Nephron (organoid): ENCODE data around the gene PTGES.

Experiments used
- H3K27ac Mint-ChIP-seq, 3 experiments: 2 replicates each; pipeline ENCODE4 v1.8.0; 2020; ENCODE audit warnings: mixed read lengths in 3 of 3, mild to moderate bottlenecking in 2 of 3, moderate library complexity in 1 of 3
- H3K27me3 Mint-ChIP-seq: 2 replicates; pipeline ENCODE4 v1.8.0; 2021; ENCODE audit warnings: low read depth, mild to moderate bottlenecking, moderate library complexity, mixed read lengths
- H3K36me3 Mint-ChIP-seq: 2 replicates; pipeline ENCODE4 v1.8.0; 2020; ENCODE audit warnings: low read depth, mixed read lengths
- H3K4me1 Mint-ChIP-seq: 2 replicates; pipeline ENCODE4 v1.8.0; 2020; ENCODE audit warnings: mixed read lengths
- H3K4me3 Mint-ChIP-seq, 3 experiments: 2 replicates each; pipeline ENCODE4 v1.8.0; 2020; ENCODE audit warnings: mild to moderate bottlenecking in 3 of 3, mixed read lengths in 3 of 3, moderate library complexity in 2 of 3
- H3K9me3 Mint-ChIP-seq: 2 replicates; pipeline ENCODE4 v1.8.0; 2020; ENCODE audit warnings: mixed read lengths
- CTCF ChIP-seq, 3 experiments: fragments of 200-600 bp; sonication (generic); IDR thresholded peaks; one replicate each; pipeline ENCODE4 v1.5.0; 2021; ENCODE audit warnings: antibody characterized with exemption in 3 of 3; ENCODE audit not compliant: unreplicated experiment in 3 of 3

Gene PTGES

GRCh38 chr9:129745200-129745599 is 7.6 kb downstream of the PTGES start:
- no peaks in the 10 kb centered on the region for H3K9me3 Mint-ChIP-seq
- no peaks in the 10 kb centered on the region for H3K36me3 Mint-ChIP-seq
- peaks cover 6% of the 10 kb centered on the region for H3K27me3 Mint-ChIP-seq
- H3K27ac Mint-ChIP-seq, result peak overlapping the region; percentile 53 to 91 (median 70)
- no peak for TF ChIP-seq CTCF (IDR thresholded peaks at IDR 0.05; ENCODE audit: unreplicated experiment in 3 of 3)
- no peak overlapping the region for H3K4me3 Mint-ChIP-seq
- no peaks in the 10 kb centered on the region for H3K4me1 Mint-ChIP-seq

GRCh38 chr9:129740666-129741464 is 12.0 kb downstream of the PTGES start:
- no peaks in the 10 kb centered on the region for H3K4me1 Mint-ChIP-seq
- H3K27me3 Mint-ChIP-seq, result peaks cover 22% of the 10 kb centered on the region
- no peaks in the 10 kb centered on the region for H3K9me3 Mint-ChIP-seq
- H3K36me3 Mint-ChIP-seq, result no peaks in the 10 kb centered on the region
- no peak overlapping the region for H3K27ac Mint-ChIP-seq
- no peak overlapping the region for H3K4me3 Mint-ChIP-seq
- no peak for TF ChIP-seq CTCF (IDR thresholded peaks at IDR 0.05; ENCODE audit: unreplicated experiment in 3 of 3)

GRCh38 chr9:129740174-129740573 is 12.7 kb downstream of the PTGES start:
- H3K27ac Mint-ChIP-seq, result no peak overlapping the region
- no peak overlapping the region for H3K4me3 Mint-ChIP-seq
- H3K36me3 Mint-ChIP-seq, result no peaks in the 10 kb centered on the region
- no peaks in the 10 kb centered on the region for H3K4me1 Mint-ChIP-seq
- no peak for TF ChIP-seq CTCF (IDR thresholded peaks at IDR 0.05; ENCODE audit: unreplicated experiment in 3 of 3)
- no peaks in the 10 kb centered on the region for H3K9me3 Mint-ChIP-seq
- H3K27me3 Mint-ChIP-seq, result peaks cover 22% of the 10 kb centered on the region

- peak overlapping the region in 2 of 3 experiments; percentile 8 to 53 for H3K4me3 Mint-ChIP-seq
- H3K36me3 Mint-ChIP-seq, result no peaks in the 10 kb centered on the region
- H3K9me3 Mint-ChIP-seq, result no peaks in the 10 kb centered on the region
- no peak overlapping the region for H3K27ac Mint-ChIP-seq
- H3K4me1 Mint-ChIP-seq, result no peaks in the 10 kb centered on the region
- H3K27me3 Mint-ChIP-seq, result peaks cover 22% of the 10 kb centered on the region
- TF ChIP-seq CTCF (IDR thresholded peaks at IDR 0.05; ENCODE audit: unreplicated experiment in 3 of 3), result no peak
Observed at GRCh38 chr9:129739432-129739831, 13.4 kb downstream of the PTGES start.

- H3K36me3 Mint-ChIP-seq, result no peaks in the 10 kb centered on the region
Observed at GRCh38 chr9:129737479-129738274, 15.2 kb downstream of the PTGES start.

More at GRCh38 chr9:129737479-129738274, 15.2 kb downstream of the PTGES start:
- H3K9me3 Mint-ChIP-seq, result no peaks in the 10 kb centered on the region
- no peaks in the 10 kb centered on the region for H3K4me1 Mint-ChIP-seq
- peak overlapping the region in 2 of 3 experiments; percentile 44 to 69 for H3K4me3 Mint-ChIP-seq
- peaks cover 30% of the 10 kb centered on the region for H3K27me3 Mint-ChIP-seq
- peak; percentile 90 to 98 (median 97) for TF ChIP-seq CTCF (IDR thresholded peaks at IDR 0.05; ENCODE audit: unreplicated experiment in 3 of 3)
- H3K27ac Mint-ChIP-seq, result peak overlapping the region in 2 of 3 experiments; percentile 5 to 12
